T-helper 22 cell (primary cell): ENCODE data around the gene MTTP.

Experiments
- DNase-seq: peaks from one replicate; pipeline ENCODE4 v3.0.0-alpha.2; 2020; ENCODE audit warnings: low read depth

MTTP gene

GRCh38 chr4:99642725-99643489, 68.3 kb downstream of the MTTP start:
- DNase-seq = no peak

- no peak for DNase-seq
These were observed 69.8 kb downstream of the MTTP start for GRCh38 chr4:99644453-99644852.

- no peak for DNase-seq
These were observed 70.4 kb downstream of the MTTP start for GRCh38 chr4:99645036-99645435.

- no peak for DNase-seq
These were observed 71.0 kb downstream of the MTTP start for GRCh38 chr4:99645638-99646037.

GRCh38 chr4:99647071-99647470, 72.4 kb downstream of the MTTP start:
- no peak for DNase-seq

GRCh38 chr4:99648321-99648720, 73.7 kb downstream of the MTTP start:
- no peak for DNase-seq

GRCh38 chr4:99649208-99649607, 74.6 kb downstream of the MTTP start:
- DNase-seq = no peak

GRCh38 chr4:99649778-99650177, 75.2 kb downstream of the MTTP start:
- no peak for DNase-seq

GRCh38 chr4:99651016-99651769, 76.6 kb downstream of the MTTP start:
- no peak for DNase-seq

- no peak for DNase-seq
These were observed 77.3 kb downstream of the MTTP start for GRCh38 chr4:99651811-99652485.

- DNase-seq = no peak
These were observed 78.2 kb downstream of the MTTP start for GRCh38 chr4:99652596-99653436.

- no peak for DNase-seq
These were observed 79.3 kb downstream of the MTTP start for GRCh38 chr4:99653916-99654315.

GRCh38 chr4:99654361-99654761, 79.7 kb downstream of the MTTP start:
- no peak for DNase-seq

- DNase-seq = no peak
These were observed 80.9 kb downstream of the MTTP start for GRCh38 chr4:99655308-99656081.

GRCh38 chr4:99657798-99658197, 83.2 kb downstream of the MTTP start, which contains the start of gene C4orf54:
Gene C4orf54, minus strand, starts transcription at chr4:99657828. Its CDS starts 3,180 bp downstream, at chr4:99654648.
- DNase-seq = no peak

GRCh38 chr4:99658666-99659065, 84.0 kb downstream of the MTTP start:
- no peak for DNase-seq

GRCh38 chr4:99661907-99662306, 87.3 kb downstream of the MTTP start:
- DNase-seq = no peak

GRCh38 chr4:99664716-99665115, 90.1 kb downstream of the MTTP start:
- no peak for DNase-seq

GRCh38 chr4:99665983-99666382, 91.4 kb downstream of the MTTP start:
- no peak for DNase-seq

- no peak for DNase-seq
These were observed 93.8 kb downstream of the MTTP start for GRCh38 chr4:99668472-99668871.

GRCh38 chr4:99669084-99669483, 94.5 kb downstream of the MTTP start:
- no peak for DNase-seq
